Esophagus squamous epithelium (tissue), 5 donors: ENCODE data around the gene FLT3. TPM values are rescaled to one million over a fixed set of nuclear protein-coding genes. Genes with fewer than 3 reads are reported as not detected.
"Not testable (repeated sequence)": the region's sequence is repeated elsewhere in the genome, so short reads cannot be mapped to it uniquely, and the experiment has no call there.

Source experiments
- DNase-seq: peaks from one replicate; lab custom pipeline; 2025; lab: John Stamatoyannopoulos, UW
- H3K27ac ChIP-seq, 4 donors: fragments of 200-600 bp; sonication (generic); one replicate each; pipeline ENCODE4 v1.5.1; 2016 to 2019; ENCODE audit warnings: mild to moderate bottlenecking in 1 of 4
- H3K27me3 ChIP-seq, 4 donors: fragments of 200-600 bp; sonication (generic); 1 replicate in 3 of 4; 2 replicates in 1 of 4; pipeline versions ENCODE4 v1.5.1 to v1.6.0; 2017 to 2021; ENCODE audit warnings: antibody characterized with exemption in 1 of 4
- H3K36me3 ChIP-seq, 3 donors: fragments of 200-600 bp; sonication (generic); one replicate each; pipeline ENCODE4 v1.5.1; 2016 to 2019
- H3K4me1 ChIP-seq, 3 donors: fragments of 200-600 bp; sonication (generic); one replicate each; pipeline ENCODE4 v1.5.1; 2017 to 2019
- H3K4me3 ChIP-seq, 4 donors: fragments of 200-600 bp; sonication (generic); 1 replicate in 3 of 4; 2 replicates in 1 of 4; pipeline ENCODE4 v1.5.1; 2016 to 2019; ENCODE audit warnings: mild to moderate bottlenecking in 2 of 4, moderate library complexity in 1 of 4
- H3K9me3 ChIP-seq, 3 donors: fragments of 200-600 bp; sonication (generic); one replicate each; pipeline ENCODE4 v1.5.1; 2016 to 2019
- POLR2A ChIP-seq, 4 donors: fragments of 450-650 bp; IDR thresholded peaks; one replicate each; pipeline ENCODE4 v1.6.1; 2017; ENCODE audit warnings: antibody characterized with exemption in 4 of 4, mild to moderate bottlenecking in 4 of 4, moderate library complexity in 3 of 4
- WGBS, 2 donors: methylation state at CpG; one replicate each; pipeline ENCODE4 v1.1.5; 2018; 5-methylcytosine and 5-hydroxymethylcytosine counted together
- intact Hi-C: fragments of 100-400 bp; cut with DNase I; formaldehyde crosslinking; loops from one replicate; pipeline ENCODE4 v1.15.0; 2022
- total RNA-seq, 4 donors: library from RNA; depleted of rRNA; stranded (reverse); fragments of >200 nt; gene quantifications; one replicate each; pipeline ENCODE4 v1.1.0, GENCODE V29; 2016
- TF ChIP-seq, protein P1 (sequence below), 6 experiments: fragments of 450-650 bp in 4 of 6; fragments of 200-600 bp in 2 of 6; sonication (generic) in 2 of 6; IDR thresholded peaks; one replicate each; pipeline ENCODE4 v1.5.1; 2016 to 2019; ENCODE audit warnings: antibody characterized with exemption in 6 of 6, mild to moderate bottlenecking in 4 of 6, moderate library complexity in 4 of 6
- donor health status: DM: yes; HTN: yes; CAD: no.

Gene FLT3
- total RNA-seq, 4 donors from 2014 or later = 0.09 to 1.5 (median 0.96) TPM

GRCh38 chr13:28120317-28120716 lies 19.9 kb upstream of the FLT3 start:
- Histone ChIP-seq H3K36me3 (no peaks in the 10 kb centered on the region), H3K27me3 (peaks cover 0 to 14% (median 0%) of the 10 kb centered on the region in 4 donors), H3K4me1 (no peaks in the 10 kb centered on the region), H3K9me3 (no peaks in the 10 kb centered on the region), H3K27ac (no peak overlapping the region), H3K4me3 (no peak overlapping the region)
- TF ChIP-seq, protein P1, sequence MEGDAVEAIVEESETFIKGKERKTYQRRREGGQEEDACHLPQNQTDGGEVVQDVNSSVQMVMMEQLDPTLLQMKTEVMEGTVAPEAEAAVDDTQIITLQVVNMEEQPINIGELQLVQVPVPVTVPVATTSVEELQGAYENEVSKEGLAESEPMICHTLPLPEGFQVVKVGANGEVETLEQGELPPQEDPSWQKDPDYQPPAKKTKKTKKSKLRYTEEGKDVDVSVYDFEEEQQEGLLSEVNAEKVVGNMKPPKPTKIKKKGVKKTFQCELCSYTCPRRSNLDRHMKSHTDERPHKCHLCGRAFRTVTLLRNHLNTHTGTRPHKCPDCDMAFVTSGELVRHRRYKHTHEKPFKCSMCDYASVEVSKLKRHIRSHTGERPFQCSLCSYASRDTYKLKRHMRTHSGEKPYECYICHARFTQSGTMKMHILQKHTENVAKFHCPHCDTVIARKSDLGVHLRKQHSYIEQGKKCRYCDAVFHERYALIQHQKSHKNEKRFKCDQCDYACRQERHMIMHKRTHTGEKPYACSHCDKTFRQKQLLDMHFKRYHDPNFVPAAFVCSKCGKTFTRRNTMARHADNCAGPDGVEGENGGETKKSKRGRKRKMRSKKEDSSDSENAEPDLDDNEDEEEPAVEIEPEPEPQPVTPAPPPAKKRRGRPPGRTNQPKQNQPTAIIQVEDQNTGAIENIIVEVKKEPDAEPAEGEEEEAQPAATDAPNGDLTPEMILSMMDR (IDR thresholded peaks at IDR 0.05) = no peak
- no peak for TF ChIP-seq POLR2A (IDR thresholded peaks at IDR 0.05)
- DNase-seq = no peak
- intact Hi-C loops = no loop called here

DNA sequence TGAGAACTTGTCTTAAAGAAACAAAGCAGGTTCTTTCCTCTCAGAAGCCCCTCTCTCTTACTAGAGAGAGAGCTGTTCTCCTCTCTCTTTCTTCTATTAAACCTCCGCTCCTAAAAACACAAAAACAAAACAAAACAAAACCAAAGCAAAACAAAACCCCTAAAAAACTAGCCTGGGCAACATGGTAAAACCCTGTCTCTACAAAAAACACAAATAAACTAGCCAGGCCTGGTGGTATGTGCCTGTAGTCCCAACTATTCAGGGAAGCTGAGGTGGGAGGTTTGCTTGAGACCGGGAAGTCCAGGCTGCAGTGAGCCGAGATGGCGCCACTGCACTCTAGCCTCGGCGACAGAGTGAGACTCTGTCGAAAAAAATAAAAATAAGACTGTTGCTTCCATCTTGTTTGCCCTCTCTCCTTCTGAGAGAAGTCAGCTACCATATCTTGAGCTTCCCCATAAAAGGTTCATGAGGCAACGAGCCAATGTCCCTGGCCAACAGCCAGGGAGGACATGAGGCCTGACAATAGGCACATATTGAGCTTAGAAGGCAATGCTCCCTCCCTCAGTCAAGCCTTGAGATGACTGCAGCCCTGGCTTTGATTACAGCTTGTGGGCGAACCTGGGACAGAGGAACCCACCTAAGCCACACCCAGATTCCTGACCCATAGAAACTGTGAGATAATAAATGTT lies 17.5 kb upstream of the FLT3 start:
- Histone ChIP-seq H3K27ac (no peak overlapping the region), H3K27me3 (peaks cover 0 to 14% (median 0%) of the 10 kb centered on the region in 4 donors), H3K36me3 (no peaks in the 10 kb centered on the region), H3K9me3 (no peaks in the 10 kb centered on the region), H3K4me1 (no peaks in the 10 kb centered on the region), H3K4me3 (no peak overlapping the region)
- DNase-seq = no peak
- intact Hi-C loops = no loop called here
- 60 to 61% methylated on average over 9 of the region's 9 CpGs for WGBS, 2 donors
- no peak for TF ChIP-seq POLR2A (IDR thresholded peaks at IDR 0.05)
- TF ChIP-seq, protein P1 (IDR thresholded peaks at IDR 0.05) = no peak

GRCh38 chr13:28116736-28117135 lies 16.4 kb upstream of the FLT3 start:
- no peak for TF ChIP-seq POLR2A (IDR thresholded peaks at IDR 0.05)
- TF ChIP-seq, protein P1 (IDR thresholded peaks at IDR 0.05) = no peak
- no peak overlapping the region for H3K27ac ChIP-seq
- DNase-seq = no peak
- WGBS, 2 donors = 40 to 46% methylated on average over 1 of the region's 1 CpG
- intact Hi-C loops = no loop called here
- no peaks in the 10 kb centered on the region for H3K9me3 ChIP-seq
- H3K36me3 ChIP-seq = no peaks in the 10 kb centered on the region
- H3K27me3 ChIP-seq = peaks cover 0 to 14% (median 0%) of the 10 kb centered on the region in 4 donors
- H3K4me1 ChIP-seq = no peaks in the 10 kb centered on the region
- H3K4me3 ChIP-seq = no peak overlapping the region

- no peak overlapping the region for H3K4me3 ChIP-seq
- peaks cover 0 to 6% (median 0%) of the 10 kb centered on the region in 4 donors for H3K27me3 ChIP-seq
- DNase-seq = no peak
- H3K4me1 ChIP-seq = no peaks in the 10 kb centered on the region
- H3K9me3 ChIP-seq = no peaks in the 10 kb centered on the region
- TF ChIP-seq, protein P1 (IDR thresholded peaks at IDR 0.05) = no peak
- TF ChIP-seq POLR2A (IDR thresholded peaks at IDR 0.05) = no peak
- no peak overlapping the region for H3K27ac ChIP-seq
- H3K36me3 ChIP-seq = no peaks in the 10 kb centered on the region
- 73 to 81% methylated on average over 3 of the region's 3 CpGs for WGBS, 2 donors
- intact Hi-C loops = no loop called here
Observed at GRCh38 chr13:28110414-28110813, 10.0 kb upstream of the FLT3 start.

- H3K4me3 ChIP-seq = no peak overlapping the region
- H3K9me3 ChIP-seq = no peaks in the 10 kb centered on the region
- H3K27ac ChIP-seq = no peak overlapping the region
- intact Hi-C loops = no loop called here
- H3K4me1 ChIP-seq = no peaks in the 10 kb centered on the region
- TF ChIP-seq POLR2A (IDR thresholded peaks at IDR 0.05) = no peak
- TF ChIP-seq, protein P1 (IDR thresholded peaks at IDR 0.05) = no peak
- 50% methylated on average over 1 of the region's 1 CpG for WGBS, 2 donors
- H3K27me3 ChIP-seq = peaks cover 0 to 31% (median 0%) of the 10 kb centered on the region in 4 donors
- no peaks in the 10 kb centered on the region for H3K36me3 ChIP-seq
- DNase-seq = no peak
Observed at GRCh38 chr13:28106976-28107375, 6.6 kb upstream of the FLT3 start.

- H3K27ac ChIP-seq, H3K9me3 ChIP-seq, H3K36me3 ChIP-seq, intact Hi-C loops, H3K4me3 ChIP-seq, DNase-seq: not testable (repeated sequence)
- 65 to 88% methylated on average over 3 to 4 of the region's 4 CpGs for WGBS, 2 donors
- peaks cover 5 to 17% (median 10%) of the 10 kb centered on the region in 3 donors for H3K4me1 ChIP-seq
- H3K27me3 ChIP-seq = peaks cover 12 to 77% (median 17%) of the 10 kb centered on the region in 4 donors
Observed at GRCh38 chr13:28101886-28102285, 1.5 kb upstream of the FLT3 start.
